HL-60/S4 treated with phorbol 12-myristate 13-acetate at 8.2 ng/mL for 4 days and 3 days (cell line): ENCODE data around the gene CBR3.
"Not testable (repeated sequence)": the region's sequence is repeated elsewhere in the genome, so short reads cannot be mapped to it uniquely, and the experiment has no call there.

ENCODE experiments used
- in situ Hi-C: fragments of 300-500 bp; cut with MboI; formaldehyde crosslinking; loops from 2 replicates; pipeline ENCODE4 v1.15.0; 2022; ENCODE audit warnings: low sequenced_read_pairs

CBR3 gene

DNA sequence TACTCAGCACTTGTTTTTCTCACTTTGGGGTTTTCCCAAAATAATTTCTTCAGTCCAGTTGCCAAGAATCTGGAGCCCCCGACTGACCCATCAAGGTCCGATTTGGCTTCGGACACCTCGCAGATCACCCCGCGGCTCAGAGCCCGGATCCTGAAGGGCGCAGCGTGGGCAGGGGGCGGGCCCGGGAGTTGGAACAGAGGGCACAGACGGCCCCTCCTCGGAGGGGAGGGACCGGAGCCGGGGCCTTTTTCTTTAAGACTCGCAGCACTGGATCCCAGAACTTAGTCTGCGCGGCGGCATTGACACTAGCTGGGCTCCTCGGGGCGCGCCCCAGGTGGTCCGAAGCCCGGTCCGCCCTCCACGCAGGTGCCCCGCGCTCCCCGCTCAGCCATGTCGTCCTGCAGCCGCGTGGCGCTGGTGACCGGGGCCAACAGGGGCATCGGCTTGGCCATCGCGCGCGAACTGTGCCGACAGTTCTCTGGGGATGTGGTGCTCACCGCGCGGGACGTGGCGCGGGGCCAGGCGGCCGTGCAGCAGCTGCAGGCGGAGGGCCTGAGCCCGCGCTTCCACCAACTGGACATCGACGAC is at the start of gene CBR3:
TSS of gene CBR3 (plus strand) at position 277 of the 588 bp plus-strand sequence. CDS start at position 391, 114 bp downstream.
- in situ Hi-C loops, result no loop called here

DNA sequence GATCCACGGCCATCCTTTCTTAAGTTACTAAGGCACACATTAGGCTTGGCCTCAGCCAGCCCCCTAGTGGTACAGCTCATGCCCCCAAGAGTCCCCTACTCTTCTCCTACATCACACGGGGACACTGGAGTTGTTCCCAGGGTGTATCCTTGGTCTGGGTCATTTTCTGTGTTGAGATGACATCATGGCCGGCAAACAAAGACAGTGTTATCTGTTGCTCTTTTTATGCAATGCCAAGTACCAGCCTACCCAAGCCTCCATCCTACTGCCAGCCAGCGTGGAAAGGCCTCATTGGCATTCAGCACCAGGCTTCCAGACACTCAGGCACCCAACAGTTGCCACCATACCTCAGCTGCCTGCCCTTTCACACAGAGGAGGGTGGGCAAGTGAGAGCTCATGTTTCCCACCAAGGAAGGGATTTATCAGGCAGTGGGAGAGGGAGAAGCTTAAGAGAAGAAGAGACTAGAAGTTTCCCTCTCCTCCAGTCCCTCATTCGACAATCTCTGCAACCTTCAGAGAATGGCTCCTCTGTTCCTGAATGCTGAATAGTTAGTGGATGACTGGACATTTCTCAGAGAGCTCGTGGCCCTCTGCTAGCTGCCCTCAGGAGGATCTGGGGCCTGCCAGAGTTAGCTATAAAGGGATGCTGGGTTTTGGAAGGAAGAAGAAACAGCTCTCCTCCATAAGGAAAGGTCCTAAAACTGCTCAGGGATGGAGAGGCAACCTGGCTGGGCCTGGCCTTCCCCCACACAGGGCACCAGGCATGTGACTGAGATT is 47.3 kb upstream of the CBR3 start:
- in situ Hi-C loops, result no loop called here

DNA sequence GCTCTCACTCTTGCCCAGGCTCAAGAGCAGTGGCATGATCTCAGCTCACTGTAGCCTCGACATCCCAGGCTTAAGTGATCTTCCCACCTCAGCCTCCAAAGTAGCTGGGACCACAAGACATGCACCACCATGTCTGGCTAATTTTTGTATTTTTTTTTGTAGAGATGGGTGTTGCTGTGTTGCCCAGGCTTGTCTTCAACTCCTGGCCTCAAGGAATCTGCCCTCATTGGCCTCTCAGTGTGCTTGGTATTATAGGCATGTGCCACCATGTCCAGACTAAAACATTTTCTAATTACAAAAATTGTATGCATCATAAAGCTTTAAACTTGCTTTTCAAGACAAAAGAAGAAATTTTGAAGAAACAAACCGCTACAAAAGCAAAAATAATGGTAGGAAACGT is 44.9 kb upstream of the CBR3 start:
- in situ Hi-C loops, result no loop called here

- in situ Hi-C loops, result no loop called here
Observed at GRCh38 chr21:36092681-36093080, 42.2 kb upstream of the CBR3 start.

DNA sequence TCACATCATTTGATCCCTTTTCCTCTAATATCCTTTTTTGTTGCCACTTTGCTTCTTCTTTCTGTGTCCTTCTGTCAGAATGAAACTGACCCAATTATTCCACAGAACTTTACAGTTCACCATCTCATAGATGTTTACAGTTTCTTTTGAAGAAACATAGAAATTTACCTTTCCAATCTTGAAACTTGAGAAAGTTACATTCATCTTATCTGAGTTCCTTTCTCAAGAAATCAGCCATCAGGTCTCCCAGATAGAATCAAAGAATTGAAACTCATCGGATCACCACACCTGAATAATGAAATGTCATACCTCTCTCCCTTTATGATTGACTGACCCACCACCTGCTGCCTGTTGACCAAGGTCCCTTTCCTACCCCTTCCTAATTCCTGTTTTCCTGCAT is 41.4 kb upstream of the CBR3 start:
- in situ Hi-C loops, result no loop called here

DNA sequence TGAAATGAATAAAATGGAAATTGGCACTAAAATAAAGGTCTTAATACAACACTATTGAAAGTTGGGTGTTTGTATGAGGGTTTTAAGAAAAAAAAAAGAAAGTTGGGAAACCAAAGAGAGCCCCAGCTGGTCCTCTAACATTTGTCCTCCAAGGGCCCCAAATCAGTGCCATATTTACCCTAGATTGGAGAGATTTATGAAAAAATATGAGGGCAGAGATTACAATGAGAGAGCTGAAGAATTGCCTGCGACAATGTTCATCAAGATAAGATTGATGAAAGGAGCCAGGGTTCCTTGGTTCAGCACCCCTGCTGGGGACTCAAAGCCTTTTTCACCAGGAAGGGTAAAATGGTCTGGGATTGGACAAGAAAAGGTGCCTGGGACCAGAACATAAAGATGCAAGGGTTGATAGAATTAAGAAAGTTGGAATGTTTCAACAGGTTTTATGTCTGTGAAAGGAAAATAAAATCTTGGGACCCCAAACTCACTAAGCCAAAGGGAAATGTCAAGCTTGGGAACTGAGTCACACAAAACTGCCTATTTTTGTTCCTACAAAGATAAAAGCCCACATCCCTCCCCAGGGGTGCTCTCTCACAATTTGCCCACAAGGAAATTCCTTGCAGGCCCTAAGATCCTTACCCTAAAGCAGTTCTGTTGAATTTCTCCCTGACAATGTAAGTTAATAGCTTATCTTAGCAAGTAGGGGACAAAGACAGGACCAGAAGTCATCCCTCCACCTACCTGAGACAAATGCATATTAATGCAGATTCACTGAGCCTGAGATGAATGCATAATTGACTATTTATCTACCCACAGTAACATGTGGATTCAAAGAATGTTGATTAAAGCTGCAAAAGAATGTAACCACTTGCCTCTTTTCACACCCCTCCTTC is 38.2 kb upstream of the CBR3 start:
- in situ Hi-C loops, result no loop called here

DNA sequence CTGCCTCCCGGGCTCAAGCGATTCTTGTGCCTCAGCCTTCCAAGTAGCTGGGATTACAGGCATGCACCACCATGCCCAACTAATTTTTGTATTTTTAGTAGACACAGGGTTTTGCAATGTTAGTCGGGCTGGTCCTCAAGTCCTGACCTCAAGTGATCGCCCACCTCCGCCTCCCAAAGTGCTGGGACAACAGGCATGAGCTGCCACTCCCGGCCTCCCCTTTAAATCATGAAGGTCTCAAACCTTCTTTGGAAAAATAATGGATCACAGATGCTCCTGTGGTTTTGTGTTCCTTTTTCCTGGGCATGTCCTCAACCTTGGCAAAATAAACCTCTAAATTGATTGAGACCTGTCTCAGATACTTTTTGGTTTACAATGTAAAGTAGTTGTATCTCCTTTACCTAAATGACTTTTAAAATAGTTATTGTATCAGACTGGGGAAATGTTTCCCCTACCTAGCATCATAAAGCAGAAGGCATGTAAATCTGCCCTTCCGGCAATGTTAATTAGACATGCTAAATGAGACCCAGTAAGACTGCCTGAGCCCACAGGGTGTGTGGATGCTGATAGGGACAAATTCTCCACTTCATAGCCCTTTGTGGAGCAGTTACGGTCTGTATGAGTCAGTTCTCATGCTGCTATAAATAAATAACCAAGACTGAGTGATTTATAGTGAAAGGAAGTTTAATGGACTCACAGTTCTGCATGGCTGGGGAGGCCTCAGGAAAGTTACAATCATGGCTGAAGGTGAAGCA is 37.3 kb upstream of the CBR3 start:
- in situ Hi-C loops, result no loop called here

DNA sequence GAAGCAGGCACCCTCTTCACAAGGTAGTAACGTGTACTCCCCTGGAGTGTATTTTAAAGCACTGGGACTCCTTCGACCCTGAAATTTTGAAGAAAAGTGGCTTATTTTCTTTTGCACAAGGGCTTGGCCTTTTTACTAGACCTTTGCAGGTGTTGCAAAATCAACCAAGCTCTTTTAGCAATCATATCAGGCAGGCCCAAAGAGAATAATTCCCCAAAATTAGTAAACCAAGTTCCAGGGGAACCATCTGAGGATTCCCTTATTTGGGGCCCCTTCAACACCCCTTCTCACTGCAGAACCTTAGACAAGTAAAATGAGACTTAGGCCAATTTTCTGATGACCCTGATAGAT is 36.7 kb upstream of the CBR3 start:
- in situ Hi-C loops, result no loop called here

DNA sequence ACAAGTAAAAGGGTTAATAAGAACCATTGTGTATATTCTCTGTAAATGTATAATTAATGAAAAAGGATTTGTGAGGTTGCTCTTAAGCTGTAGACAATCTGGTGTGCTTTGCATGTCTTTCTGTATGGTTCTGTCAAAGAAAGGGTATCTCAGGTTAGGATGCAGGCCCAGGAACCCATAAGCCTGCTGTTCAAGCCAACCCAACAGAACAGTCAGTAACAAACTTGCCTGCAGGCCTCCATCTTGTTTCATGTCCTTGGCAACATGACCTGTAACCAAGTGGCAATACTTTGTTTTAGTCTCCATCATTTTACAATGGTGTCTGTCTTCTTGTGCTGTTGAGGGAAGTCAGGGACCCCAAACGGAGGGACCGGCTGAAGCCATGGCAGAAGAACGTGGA is 35.9 kb upstream of the CBR3 start:
- in situ Hi-C loops, result no loop called here

DNA sequence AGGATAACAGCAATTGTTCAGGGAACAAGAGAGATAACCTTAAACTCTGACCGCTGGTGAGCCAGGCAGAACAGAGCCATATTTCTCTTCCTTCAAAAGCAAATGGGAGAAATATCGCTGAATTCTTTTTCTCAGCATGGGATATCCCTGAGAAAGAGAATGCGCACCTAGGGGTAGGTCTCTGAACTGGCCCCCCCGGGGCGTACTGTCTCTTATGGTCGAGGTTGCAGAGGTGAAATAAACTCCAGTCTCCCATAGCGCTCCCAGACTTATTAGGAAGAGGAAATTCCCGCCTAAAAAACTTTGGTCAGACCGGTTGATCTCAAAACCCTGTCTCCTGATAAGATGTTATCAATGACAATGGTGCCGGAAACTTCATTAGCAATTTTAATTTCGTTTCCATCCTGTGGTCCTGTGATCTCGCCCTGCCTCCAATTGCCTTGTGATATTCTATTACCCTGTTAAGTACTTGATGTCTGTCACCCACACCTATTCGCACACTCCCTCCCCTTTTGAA is 35.1 kb upstream of the CBR3 start:
- in situ Hi-C loops, result not testable (repeated sequence)

- in situ Hi-C loops, result no loop called here
Observed at GRCh38 chr21:36100971-36101641, 33.8 kb upstream of the CBR3 start.

GRCh38 chr21:36103434-36103833 is 31.4 kb upstream of the CBR3 start:
- in situ Hi-C loops, result no loop called here

DNA sequence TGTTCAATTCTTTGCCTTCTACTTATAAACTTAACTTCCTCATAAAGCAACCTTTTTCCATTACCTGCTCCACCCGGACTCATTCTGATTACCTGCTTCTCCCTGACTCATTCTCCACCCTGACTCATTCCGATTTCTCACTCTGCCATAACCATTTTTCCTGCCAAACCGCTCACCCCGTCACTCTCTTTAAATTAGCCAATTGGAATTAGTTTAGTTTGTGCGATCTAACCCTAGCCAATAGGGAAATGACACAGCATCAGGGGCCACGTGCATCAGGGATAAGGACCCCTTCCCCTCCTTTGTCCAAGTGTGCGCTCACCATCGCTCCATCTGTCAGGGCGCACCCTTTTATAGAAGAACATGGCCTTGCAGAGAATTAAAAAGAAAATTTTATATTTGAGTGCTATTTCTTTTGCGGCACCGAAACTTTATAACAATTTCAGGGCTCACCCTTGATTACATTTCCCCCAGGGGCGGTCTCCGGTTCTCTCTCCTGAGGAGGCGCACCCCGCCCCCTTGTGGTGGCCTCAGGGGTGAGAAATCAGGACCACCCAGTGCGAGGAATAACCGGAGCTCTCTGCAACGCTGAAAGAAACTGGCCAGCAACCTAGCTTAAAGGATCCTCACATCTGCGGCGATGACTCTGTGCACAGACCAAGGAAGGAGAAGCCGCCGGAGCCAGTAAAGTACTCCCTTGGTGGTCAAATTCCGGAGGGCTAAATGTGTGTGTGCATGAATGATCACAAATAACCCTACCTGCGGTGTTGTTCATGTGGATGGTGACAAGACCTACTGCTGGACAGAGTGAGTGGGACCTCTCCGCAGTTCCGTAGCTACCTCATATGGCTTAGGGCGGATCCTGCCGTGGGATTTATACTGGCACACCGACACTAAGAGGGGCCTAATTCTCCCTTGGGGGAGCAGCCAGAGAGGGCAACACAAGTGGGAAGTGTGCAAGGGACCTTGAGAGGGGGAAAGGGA is 30.3 kb upstream of the CBR3 start:
- in situ Hi-C loops, result no loop called here

- in situ Hi-C loops, result no loop called here
Observed at GRCh38 chr21:36105327-36105842, 29.5 kb upstream of the CBR3 start.

DNA sequence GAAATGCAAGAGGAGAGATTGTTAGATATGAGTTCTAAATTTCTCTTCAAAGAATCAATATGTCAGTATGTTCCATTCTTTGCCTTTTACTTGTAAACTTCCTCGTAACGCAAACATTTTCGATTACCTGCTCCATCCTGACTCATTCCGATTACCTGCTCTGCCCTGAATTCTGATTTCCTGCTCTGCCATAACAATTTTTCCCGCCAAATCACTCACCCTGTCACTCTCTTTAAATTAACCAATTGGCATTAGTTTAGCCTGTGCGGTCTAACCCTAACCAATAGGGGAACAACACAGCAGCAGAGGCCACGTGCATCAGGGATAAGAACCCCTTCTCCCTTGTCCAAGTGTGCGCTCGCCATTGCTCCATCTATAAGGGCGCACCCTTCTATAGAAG is 25.0 kb upstream of the CBR3 start:
- in situ Hi-C loops, result no loop called here

- in situ Hi-C loops, result no loop called here
Observed at GRCh38 chr21:36111238-36111637, 23.6 kb upstream of the CBR3 start.

DNA sequence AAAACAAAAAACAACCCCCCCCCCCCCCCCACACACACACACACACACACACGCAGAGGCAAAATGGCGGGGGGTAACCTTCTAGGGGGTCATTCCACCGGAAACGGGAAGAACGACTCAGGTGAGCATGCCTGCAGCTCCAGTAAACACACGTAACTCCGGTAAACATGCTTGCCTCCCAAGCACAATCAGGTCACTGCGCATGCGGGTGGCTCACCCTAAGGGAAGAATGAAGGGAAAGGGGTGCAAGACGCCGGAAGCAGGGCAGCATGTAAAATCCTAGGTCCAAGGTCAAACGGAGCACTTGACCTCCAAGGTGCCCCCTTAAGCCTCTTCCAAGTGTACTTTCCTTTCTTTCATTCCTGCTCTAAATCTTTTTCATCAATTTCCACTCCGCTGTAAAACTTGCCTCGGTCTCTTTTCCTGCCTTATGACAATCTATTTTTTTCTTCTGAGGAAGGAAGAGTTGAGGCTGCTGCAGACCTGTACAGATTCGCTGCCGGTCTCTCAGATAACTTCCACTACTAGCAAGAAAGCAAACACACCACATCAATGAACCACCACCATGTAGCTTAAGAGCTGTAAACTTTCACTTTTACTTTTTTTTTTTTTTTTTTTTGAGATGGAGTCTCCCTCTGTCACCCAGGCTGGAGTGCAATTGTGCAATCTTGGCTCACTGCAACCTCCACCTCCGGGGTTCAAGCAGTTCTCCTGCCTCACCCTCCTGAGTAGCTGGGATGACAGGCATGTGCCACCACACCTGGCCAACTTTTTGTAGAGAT is 21.0 kb upstream of the CBR3 start:
- in situ Hi-C loops, result no loop called here

DNA sequence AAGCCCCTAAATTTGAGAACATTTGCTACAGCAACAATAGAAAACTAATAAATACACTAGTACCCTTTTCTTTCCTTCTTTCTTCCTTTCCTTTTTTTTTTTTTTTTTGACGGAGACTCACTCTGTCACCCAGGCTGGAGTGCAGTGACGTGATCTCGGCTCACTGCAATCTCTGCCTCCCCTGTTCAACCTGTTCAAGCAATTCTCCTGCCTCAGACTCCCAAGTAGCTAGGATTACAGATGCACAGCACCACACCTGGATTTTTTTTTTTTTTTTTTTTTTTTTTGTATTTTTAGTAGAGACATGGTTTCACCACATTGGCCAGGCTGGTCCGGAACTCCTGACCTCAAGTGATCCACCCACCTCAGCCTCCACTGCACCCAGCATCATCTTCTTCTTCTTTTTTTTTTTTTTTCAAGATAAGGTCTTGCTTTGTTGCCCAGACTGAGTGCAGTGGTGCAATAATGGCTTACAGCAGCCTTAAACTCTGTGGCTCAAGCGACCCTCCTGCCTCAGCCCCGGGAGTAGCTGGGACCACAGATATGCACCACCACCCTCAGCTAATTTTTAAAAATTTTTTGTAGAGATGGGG is 19.6 kb upstream of the CBR3 start:
- in situ Hi-C loops, result no loop called here
